Peyer's patch (tissue), 4 donors: ENCODE results near the gene NANS. TPM values are rescaled to one million over a fixed set of nuclear protein-coding genes. Genes with fewer than 3 reads are reported as not detected.

Experiments used
- DNase-seq, 3 donors: peaks; one replicate each; pipeline ENCODE4 v3.0.0-alpha.2; 2017 to 2019
- H3K27ac ChIP-seq, 4 donors: fragments of 200-600 bp; sonication (generic); one replicate each; pipeline ENCODE4 v1.5.1; 2016 to 2019
- H3K27me3 ChIP-seq, 2 donors: fragments of 200-600 bp; sonication (generic); one replicate each; pipeline ENCODE4 v1.5.1; 2019
- H3K36me3 ChIP-seq, 3 donors: fragments of 200-600 bp; sonication (generic); one replicate each; pipeline ENCODE4 v1.5.1; 2016 to 2019
- H3K4me1 ChIP-seq, 4 donors: fragments of 200-600 bp; sonication (generic); one replicate each; pipeline ENCODE4 v1.5.1; 2016 to 2019
- H3K4me3 ChIP-seq, 4 donors: fragments of 200-600 bp; sonication (generic); 1 replicate in 3 of 4; 2 replicates in 1 of 4; pipeline ENCODE4 v1.5.1; 2016 to 2019; ENCODE audit warnings: mild to moderate bottlenecking in 1 of 4
- H3K9me3 ChIP-seq, 4 donors: fragments of 200-600 bp; sonication (generic); one replicate each; pipeline ENCODE4 v1.5.1; 2016 to 2019; ENCODE audit warnings: mild to moderate bottlenecking in 1 of 4
- POLR2A ChIP-seq, 2 donors: fragments of 450-650 bp; IDR thresholded peaks; one replicate each; pipeline ENCODE4 v1.5.1; 2017; ENCODE audit warnings: antibody characterized with exemption in 2 of 2, mild to moderate bottlenecking in 2 of 2, moderate library complexity in 2 of 2
- total RNA-seq, 4 donors: library from RNA; depleted of rRNA; stranded (reverse); fragments of >200 nt; gene quantifications; one replicate each; pipeline ENCODE4 v1.1.0, GENCODE V29; 2016
- TF ChIP-seq, protein P1 (sequence below), 6 experiments: fragments of 450-650 bp in 4 of 6; fragments of 200-600 bp in 2 of 6; sonication (generic) in 1 of 6; IDR thresholded peaks; one replicate each; pipeline ENCODE4 v1.5.1; 2017 to 2019; ENCODE audit warnings: antibody characterized with exemption in 6 of 6, mild to moderate bottlenecking in 3 of 6, moderate library complexity in 1 of 6

The NANS gene
- total RNA-seq, 4 donors from 2014 or later, result 46.4 to 90.8 (median 76.7) TPM

DNA sequence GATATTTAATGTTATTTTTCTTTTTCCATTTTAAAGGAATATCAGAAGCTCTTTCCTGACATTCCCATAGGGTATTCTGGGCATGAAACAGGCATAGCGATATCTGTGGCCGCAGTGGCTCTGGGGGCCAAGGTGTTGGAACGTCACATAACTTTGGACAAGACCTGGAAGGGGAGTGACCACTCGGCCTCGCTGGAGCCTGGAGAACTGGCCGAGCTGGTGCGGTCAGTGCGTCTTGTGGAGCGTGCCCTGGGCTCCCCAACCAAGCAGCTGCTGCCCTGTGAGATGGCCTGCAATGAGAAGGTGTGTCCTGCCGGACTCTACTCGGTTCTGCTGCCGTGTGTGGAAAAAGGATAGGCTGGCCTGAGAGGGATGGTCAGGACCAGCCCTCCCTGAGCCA lies 24.2 kb downstream of the NANS start:
- Histone ChIP-seq H3K27me3 (no peaks in the 10 kb centered on the region), H3K4me3 (no peak overlapping the region), H3K36me3 (peaks cover 0 to 76% (median 0%) of the 10 kb centered on the region in 3 donors), H3K4me1 (peaks cover 0 to 32% (median 7%) of the 10 kb centered on the region in 4 donors), H3K9me3 (no peaks in the 10 kb centered on the region), H3K27ac (peak overlapping the region in 3 of 4 donors; percentile 41 to 78 (median 72))
- peak in 1 of 3 donors; percentile 41 for DNase-seq
- TF ChIP-seq, protein P1, sequence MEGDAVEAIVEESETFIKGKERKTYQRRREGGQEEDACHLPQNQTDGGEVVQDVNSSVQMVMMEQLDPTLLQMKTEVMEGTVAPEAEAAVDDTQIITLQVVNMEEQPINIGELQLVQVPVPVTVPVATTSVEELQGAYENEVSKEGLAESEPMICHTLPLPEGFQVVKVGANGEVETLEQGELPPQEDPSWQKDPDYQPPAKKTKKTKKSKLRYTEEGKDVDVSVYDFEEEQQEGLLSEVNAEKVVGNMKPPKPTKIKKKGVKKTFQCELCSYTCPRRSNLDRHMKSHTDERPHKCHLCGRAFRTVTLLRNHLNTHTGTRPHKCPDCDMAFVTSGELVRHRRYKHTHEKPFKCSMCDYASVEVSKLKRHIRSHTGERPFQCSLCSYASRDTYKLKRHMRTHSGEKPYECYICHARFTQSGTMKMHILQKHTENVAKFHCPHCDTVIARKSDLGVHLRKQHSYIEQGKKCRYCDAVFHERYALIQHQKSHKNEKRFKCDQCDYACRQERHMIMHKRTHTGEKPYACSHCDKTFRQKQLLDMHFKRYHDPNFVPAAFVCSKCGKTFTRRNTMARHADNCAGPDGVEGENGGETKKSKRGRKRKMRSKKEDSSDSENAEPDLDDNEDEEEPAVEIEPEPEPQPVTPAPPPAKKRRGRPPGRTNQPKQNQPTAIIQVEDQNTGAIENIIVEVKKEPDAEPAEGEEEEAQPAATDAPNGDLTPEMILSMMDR (IDR thresholded peaks at IDR 0.05), result no peak

- Histone ChIP-seq H3K4me1 (peaks cover 0 to 32% (median 7%) of the 10 kb centered on the region in 4 donors), H3K36me3 (peaks cover 0 to 80% (median 0%) of the 10 kb centered on the region in 3 donors), H3K27ac (peak overlapping the region in 3 of 4 donors; percentile 41 to 78 (median 72)), H3K4me3 (no peak overlapping the region), H3K27me3 (no peaks in the 10 kb centered on the region), H3K9me3 (no peaks in the 10 kb centered on the region)
- TF ChIP-seq POLR2A (IDR thresholded peaks at IDR 0.05), result no peak
- TF ChIP-seq, protein P1 (IDR thresholded peaks at IDR 0.05), result peak in 1 of 6 experiments; percentile 6
- peak in 2 of 3 donors; percentile 67 to 80 for DNase-seq
Observed at GRCh38 chr9:98081477-98082219, 25.1 kb downstream of the NANS start.

DNA sequence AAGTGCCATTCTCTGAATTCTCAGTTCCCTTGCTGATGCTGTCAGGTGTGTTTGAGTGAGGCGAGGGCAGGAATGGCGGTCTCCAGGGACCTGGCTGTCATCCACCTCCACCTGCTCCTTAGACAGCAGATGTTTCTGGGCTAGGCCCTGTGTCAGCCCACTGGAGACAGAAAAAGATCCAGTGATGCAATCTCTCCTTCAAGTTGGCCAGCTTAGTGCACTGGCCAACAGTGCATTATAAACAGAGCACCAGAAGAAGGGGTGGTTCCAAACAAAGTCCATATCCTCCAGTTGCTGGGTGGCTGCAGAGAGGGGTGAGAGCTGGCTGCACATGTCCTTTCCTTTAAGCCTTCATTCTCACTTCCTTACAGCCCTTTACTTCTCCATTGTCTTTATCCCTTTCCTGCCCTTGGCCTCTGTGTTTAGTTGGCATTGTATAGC lies 26.5 kb downstream of the NANS start:
- Histone ChIP-seq H3K36me3 (peaks cover 0 to 88% (median 0%) of the 10 kb centered on the region in 3 donors), H3K27ac (peak overlapping the region in 3 of 4 donors; percentile 41 to 78 (median 72)), H3K4me1 (peaks cover 0 to 38% (median 7%) of the 10 kb centered on the region in 4 donors), H3K4me3 (no peak overlapping the region), H3K9me3 (no peaks in the 10 kb centered on the region), H3K27me3 (no peaks in the 10 kb centered on the region)
- TF ChIP-seq, protein P1 (IDR thresholded peaks at IDR 0.05), result no peak
- no peak for TF ChIP-seq POLR2A (IDR thresholded peaks at IDR 0.05)
- peak in 1 of 3 donors; percentile 56 for DNase-seq

DNA sequence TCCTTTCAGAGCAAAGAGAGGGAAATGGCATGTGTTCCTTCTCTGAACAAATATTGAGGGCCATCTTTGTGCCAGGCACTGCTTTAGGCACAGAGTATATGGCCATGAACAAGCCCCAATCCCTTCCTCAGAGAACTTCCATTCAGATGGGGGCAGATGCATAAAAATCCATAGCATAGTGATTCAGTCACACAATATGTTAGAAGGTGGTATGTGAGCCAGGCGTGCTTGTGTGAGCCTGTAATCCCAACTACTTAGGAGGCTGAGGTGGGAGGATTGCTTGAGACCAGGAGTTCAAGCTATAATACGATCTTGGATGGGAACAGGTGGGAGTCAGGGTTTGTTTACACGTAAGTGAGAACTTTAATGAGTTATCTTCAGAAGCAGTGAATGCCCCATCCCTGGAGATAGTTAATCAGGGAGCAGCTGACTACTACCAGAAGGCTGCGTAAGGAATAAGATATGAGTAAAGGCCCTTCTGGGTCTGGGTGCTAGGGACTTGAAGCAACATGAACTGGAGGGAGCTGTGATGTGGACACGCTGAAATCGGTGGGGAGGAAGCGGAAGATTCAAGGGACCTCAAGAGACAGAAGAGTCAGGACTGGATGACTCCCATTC lies 27.1 kb downstream of the NANS start:
- Histone ChIP-seq H3K27me3 (no peaks in the 10 kb centered on the region), H3K4me3 (no peak overlapping the region), H3K36me3 (peaks cover 0 to 83% (median 0%) of the 10 kb centered on the region in 3 donors), H3K9me3 (no peaks in the 10 kb centered on the region), H3K27ac (peak overlapping the region in 2 of 4 donors; percentile 72 to 78), H3K4me1 (peaks cover 0 to 38% (median 7%) of the 10 kb centered on the region in 4 donors)
- TF ChIP-seq, protein P1 (IDR thresholded peaks at IDR 0.05), result no peak
- TF ChIP-seq POLR2A (IDR thresholded peaks at IDR 0.05), result no peak
- peak in 1 of 3 donors; percentile 22 for DNase-seq

DNA sequence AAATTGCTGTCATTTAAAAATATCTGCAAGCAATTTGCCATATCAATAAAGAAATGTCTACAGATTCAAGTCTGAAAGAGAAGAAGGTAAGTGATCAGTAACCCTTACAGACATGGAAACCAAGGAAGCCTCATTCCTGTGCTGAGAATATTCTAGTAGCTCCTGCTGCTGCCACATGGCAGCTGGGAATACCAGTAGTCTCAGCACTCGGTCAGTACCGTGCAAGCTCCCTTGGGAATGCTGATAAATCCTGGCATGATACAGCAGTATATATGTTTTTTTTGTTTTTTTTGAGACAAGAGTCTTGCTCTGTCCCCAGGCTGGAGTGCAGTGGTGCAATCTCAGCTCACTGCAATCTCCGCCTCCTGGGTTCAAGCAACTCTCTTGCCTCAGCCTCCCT lies 27.9 kb downstream of the NANS start:
- Histone ChIP-seq H3K4me1 (peaks cover 0 to 38% (median 7%) of the 10 kb centered on the region in 4 donors), H3K9me3 (no peaks in the 10 kb centered on the region), H3K27ac (no peak overlapping the region), H3K27me3 (no peaks in the 10 kb centered on the region), H3K4me3 (no peak overlapping the region), H3K36me3 (peaks cover 0 to 76% (median 0%) of the 10 kb centered on the region in 3 donors)
- no peak for DNase-seq
- TF ChIP-seq POLR2A (IDR thresholded peaks at IDR 0.05), result no peak
- TF ChIP-seq, protein P1 (IDR thresholded peaks at IDR 0.05), result no peak
